Mononuclear cell (primary cell): ENCODE measurements around the gene DOCK4. TPM values are rescaled to one million over a fixed set of nuclear protein-coding genes. Genes with fewer than 3 reads are reported as not detected.

Experiments
- H3K27me3 ChIP-seq: 2 replicates; pipeline ENCODE4 v1.6.0; 2011; ENCODE audit warnings: low read length, control low read depth; ENCODE audit not compliant: insufficient read depth
- H3K4me1 ChIP-seq: 2 replicates; pipeline ENCODE4 v1.5.1; 2011; ENCODE audit warnings: mild to moderate bottlenecking, low read length, control low read depth; ENCODE audit not compliant: insufficient read depth
- H3K4me3 ChIP-seq: 2 replicates; pipeline ENCODE4 v1.5.1; 2011; ENCODE audit warnings: mild to moderate bottlenecking, low read length, moderate library complexity
- H3K9me3 ChIP-seq: 2 replicates; pipeline ENCODE4 v1.5.1; 2011; ENCODE audit warnings: low read depth, mild to moderate bottlenecking, control low read depth, low read length
- total RNA-seq: library from RNA; depleted of rRNA; stranded (reverse); fragments of >200 nt; gene quantifications from one replicate; pipeline ENCODE4 v1.2.3, GENCODE V29; 2012

The DOCK4 gene
- total RNA-seq, 1 donor: 5.6 TPM

- H3K9me3 ChIP-seq: no peaks in the 10 kb centered on the region
- no peaks in the 10 kb centered on the region for H3K27me3 ChIP-seq
- H3K4me1 ChIP-seq: no peaks in the 10 kb centered on the region
- H3K4me3 ChIP-seq: no peak overlapping the region
These were observed 155.8 kb downstream of the DOCK4 start for GRCh38 chr7:112050250-112050881.

- H3K9me3 ChIP-seq: no peaks in the 10 kb centered on the region
- no peak overlapping the region for H3K4me3 ChIP-seq
- H3K4me1 ChIP-seq: no peaks in the 10 kb centered on the region
- no peaks in the 10 kb centered on the region for H3K27me3 ChIP-seq
These were observed 156.5 kb downstream of the DOCK4 start for GRCh38 chr7:112049555-112050249.

GRCh38 chr7:112047421-112047820, 158.8 kb downstream of the DOCK4 start:
- H3K4me1 ChIP-seq: no peaks in the 10 kb centered on the region
- no peaks in the 10 kb centered on the region for H3K27me3 ChIP-seq
- no peak overlapping the region for H3K4me3 ChIP-seq
- H3K9me3 ChIP-seq: no peaks in the 10 kb centered on the region

- no peak overlapping the region for H3K4me3 ChIP-seq
- no peaks in the 10 kb centered on the region for H3K27me3 ChIP-seq
- no peaks in the 10 kb centered on the region for H3K4me1 ChIP-seq
- no peaks in the 10 kb centered on the region for H3K9me3 ChIP-seq
These were observed 161.0 kb downstream of the DOCK4 start for GRCh38 chr7:112045222-112045621.

DNA sequence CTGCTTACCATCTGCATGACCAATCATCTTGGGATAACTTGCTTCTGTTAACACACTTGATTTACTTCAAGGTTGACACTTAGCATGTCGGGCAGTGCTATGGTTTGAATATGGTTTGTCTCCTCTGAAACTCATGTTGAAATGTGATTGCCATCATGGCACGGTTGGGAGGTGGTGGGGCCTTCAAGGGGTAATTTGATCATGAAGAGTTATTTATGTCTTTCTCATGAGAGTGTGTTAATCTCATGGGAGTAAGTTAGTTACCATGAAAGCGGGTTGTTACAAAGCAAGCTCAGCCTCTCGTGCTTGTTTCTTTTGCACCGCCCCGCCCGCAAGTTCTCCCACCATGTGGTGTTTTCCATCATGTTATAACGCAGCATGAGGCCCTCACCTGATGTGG, 163.6 kb downstream of the DOCK4 start:
- no peaks in the 10 kb centered on the region for H3K27me3 ChIP-seq
- H3K4me3 ChIP-seq: no peak overlapping the region
- H3K9me3 ChIP-seq: no peaks in the 10 kb centered on the region
- no peaks in the 10 kb centered on the region for H3K4me1 ChIP-seq

DNA sequence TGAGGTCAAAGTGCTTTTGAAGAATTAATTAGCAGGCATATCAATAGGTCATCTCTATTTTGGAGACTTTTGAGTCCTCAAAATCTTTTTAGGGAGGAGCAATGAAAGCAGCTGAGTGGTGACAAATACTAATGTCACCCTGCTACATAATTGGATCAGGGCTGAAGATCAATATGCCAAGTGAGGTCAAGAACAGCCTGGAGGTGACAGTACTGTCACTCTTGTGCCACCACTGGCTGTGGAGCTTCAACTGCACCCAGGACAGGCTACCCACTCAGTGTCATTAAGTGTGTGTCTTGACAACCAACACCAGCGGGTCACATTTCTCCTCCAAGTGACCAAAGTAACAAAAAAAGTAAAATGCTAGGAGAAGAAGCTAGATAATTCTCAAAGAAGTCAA, 167.8 kb downstream of the DOCK4 start:
- H3K9me3 ChIP-seq: no peaks in the 10 kb centered on the region
- H3K4me3 ChIP-seq: no peak overlapping the region
- no peaks in the 10 kb centered on the region for H3K4me1 ChIP-seq
- H3K27me3 ChIP-seq: no peaks in the 10 kb centered on the region

GRCh38 chr7:112036071-112036470, 170.1 kb downstream of the DOCK4 start:
- Histone ChIP-seq H3K27me3 (no peaks in the 10 kb centered on the region), H3K4me3 (no peak overlapping the region), H3K9me3 (no peaks in the 10 kb centered on the region), H3K4me1 (no peaks in the 10 kb centered on the region)

DNA sequence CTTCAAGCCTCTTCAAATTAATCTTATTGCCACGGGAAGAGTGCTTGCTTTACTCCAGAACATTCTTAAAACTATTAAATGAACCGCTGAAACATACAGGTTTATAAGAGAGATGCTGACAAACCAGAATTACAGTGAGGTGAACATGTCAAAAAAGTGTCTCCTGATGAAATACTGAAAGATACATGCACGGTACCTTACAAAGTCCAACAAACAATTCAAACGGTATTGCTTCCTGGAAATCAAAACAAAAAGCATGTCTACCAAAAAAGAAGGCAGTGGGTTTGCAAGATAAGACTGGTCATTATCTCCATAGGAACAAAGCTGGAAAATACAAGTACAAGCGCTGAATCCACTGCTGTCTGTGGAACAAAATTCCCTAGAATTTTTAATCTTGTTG, 174.5 kb downstream of the DOCK4 start:
- Histone ChIP-seq H3K9me3 (no peaks in the 10 kb centered on the region), H3K4me1 (no peaks in the 10 kb centered on the region), H3K27me3 (no peaks in the 10 kb centered on the region), H3K4me3 (no peak overlapping the region)

DNA sequence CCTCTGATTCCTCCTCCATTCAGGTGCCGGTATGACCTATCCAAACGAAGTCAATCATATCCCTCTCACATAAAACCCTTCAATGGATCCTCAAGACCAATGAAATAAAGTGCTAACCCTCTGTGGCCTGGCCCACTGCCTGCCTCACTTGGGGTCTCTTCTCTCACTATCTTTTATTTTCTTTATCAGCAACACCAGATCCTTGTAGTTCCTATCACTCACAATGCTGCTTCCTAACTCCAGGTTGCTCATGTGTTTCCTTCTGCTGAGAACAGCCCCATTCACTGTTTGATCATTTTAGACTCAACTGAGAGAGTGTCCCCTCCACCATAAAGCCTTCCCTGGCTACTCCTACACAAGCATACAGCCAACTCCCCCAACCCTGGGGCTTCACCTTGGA, 180.6 kb downstream of the DOCK4 start:
- Histone ChIP-seq H3K27me3 (no peaks in the 10 kb centered on the region), H3K4me1 (no peaks in the 10 kb centered on the region), H3K4me3 (no peak overlapping the region), H3K9me3 (no peaks in the 10 kb centered on the region)

DNA sequence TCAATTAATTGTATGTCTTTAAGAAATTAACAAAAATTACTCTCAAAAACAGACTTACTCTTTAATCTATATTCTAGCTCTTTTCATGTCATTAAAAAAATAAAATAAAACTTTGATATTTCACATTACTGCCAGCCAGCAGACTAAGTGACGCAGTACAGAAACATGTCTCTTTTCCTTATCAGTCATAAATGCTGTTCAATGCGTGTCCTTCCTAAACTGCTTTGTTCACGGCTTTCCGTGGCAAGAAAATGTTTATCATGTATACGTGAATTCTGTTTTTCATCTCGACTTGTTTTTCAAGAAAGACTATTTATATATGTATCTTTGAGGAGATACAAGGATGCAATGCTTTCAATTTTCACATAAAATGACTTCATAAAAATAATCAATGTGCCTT, 182.4 kb downstream of the DOCK4 start:
- no peaks in the 10 kb centered on the region for H3K9me3 ChIP-seq

GRCh38 chr7:112023282-112023681, 182.9 kb downstream of the DOCK4 start:
- Histone ChIP-seq H3K27me3 (no peaks in the 10 kb centered on the region), H3K4me3 (no peak overlapping the region), H3K9me3 (no peaks in the 10 kb centered on the region), H3K4me1 (no peaks in the 10 kb centered on the region)

More for the DNA sequence above, 182.4 kb downstream of the DOCK4 start:
- Histone ChIP-seq H3K27me3 (no peaks in the 10 kb centered on the region), H3K4me1 (no peaks in the 10 kb centered on the region), H3K4me3 (no peak overlapping the region)

GRCh38 chr7:112022128-112022527, 184.1 kb downstream of the DOCK4 start:
- no peaks in the 10 kb centered on the region for H3K9me3 ChIP-seq
- H3K27me3 ChIP-seq: no peaks in the 10 kb centered on the region
- no peak overlapping the region for H3K4me3 ChIP-seq
- H3K4me1 ChIP-seq: no peaks in the 10 kb centered on the region

DNA sequence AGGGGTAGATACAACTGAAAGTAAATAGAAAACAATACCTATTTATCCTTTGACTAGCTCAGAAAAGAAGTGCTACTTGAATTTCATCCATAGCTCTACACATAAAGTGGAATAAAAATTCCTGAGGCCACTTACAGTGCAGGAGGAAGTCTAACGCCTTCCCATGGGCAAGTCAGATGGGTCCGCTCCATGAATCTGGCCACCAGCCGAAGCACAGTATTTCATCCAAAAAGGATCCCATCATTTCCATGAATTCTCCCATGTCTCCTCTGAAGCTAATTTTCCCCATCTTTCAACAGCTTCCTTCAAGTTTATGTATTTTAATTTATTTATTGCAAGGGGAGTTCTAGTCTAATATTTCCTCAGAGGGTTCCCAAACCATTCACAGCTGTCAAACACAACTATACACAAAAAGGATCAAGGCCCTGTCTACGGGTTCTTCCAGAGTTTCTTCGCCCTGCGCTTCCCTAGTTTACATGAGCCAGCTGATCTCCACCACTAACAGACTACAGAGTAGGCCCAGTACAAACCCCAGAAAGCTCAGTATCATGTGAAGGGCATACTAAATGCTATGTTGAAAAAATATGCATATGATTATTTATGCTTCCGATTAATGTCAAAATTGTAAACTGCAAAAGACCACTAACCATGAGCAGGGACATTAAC, 184.7 kb downstream of the DOCK4 start:
- H3K4me1 ChIP-seq: no peaks in the 10 kb centered on the region
- no peak overlapping the region for H3K4me3 ChIP-seq
- no peaks in the 10 kb centered on the region for H3K27me3 ChIP-seq
- H3K9me3 ChIP-seq: no peaks in the 10 kb centered on the region

- H3K9me3 ChIP-seq: no peaks in the 10 kb centered on the region
- no peak overlapping the region for H3K4me3 ChIP-seq
- H3K27me3 ChIP-seq: no peaks in the 10 kb centered on the region
- H3K4me1 ChIP-seq: no peaks in the 10 kb centered on the region
These were observed 185.4 kb downstream of the DOCK4 start for GRCh38 chr7:112020800-112021199.

- Histone ChIP-seq H3K9me3 (no peaks in the 10 kb centered on the region), H3K27me3 (no peaks in the 10 kb centered on the region), H3K4me3 (no peak overlapping the region), H3K4me1 (no peaks in the 10 kb centered on the region)
These were observed 186.3 kb downstream of the DOCK4 start for GRCh38 chr7:112019932-112020331.
